ENCODE measurements around the gene STARD7. TPM values are rescaled to one million over a fixed set of nuclear protein-coding genes. Genes with fewer than 3 reads are reported as not detected.

STARD7 gene
- total and polyA plus RNA-seq, 10 of the 15 experiments (the other 5 are each of a cell fraction or from before 2014, with no cell fraction given), result 85.4 to 237 (median 153) TPM

DNA sequence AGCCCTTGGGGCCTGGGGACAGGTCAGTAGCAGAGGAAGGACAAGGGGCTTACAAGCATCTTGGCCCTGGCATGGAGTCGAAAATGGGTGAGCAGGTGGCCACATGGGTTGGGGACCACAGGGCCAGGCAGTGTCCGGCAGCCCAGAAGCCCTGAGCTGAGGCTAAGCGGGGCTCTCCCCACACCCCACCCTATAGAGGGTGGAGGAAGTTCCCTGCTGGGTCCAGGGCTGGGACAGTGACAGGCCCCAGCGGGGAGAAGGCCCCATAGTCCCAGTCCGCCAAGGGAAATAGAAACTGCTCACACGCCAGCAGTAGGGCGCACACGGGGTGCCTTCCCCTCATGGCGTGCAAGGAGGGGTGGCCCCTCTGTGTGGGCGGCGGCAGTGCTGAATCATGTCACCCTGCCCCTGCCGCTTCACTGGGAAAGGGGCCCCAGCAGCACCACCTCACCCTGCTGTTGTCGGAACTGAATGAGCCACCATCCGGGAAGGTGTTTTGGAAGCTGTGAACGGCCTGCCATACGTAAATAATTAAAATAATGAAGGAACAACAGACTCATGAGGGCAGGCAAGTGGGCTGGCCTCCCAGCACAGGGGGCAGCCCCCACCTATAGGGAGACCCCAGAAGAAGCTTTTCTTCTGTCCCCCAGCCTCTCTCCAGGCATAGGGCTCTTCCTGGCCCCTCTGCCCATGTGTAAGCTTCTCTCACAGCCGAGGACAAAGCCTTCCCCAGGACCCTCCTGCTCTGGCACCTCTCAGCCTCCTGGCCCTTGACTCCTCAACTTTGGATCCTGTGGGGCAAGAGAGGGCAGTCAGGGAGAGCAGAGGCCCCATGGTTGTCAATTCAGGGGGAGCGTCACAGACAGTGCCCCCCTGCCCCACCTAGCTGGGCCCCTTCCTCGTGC lies 50.7 kb downstream of the STARD7 start (continued):
- TF ChIP-seq SMARCA5 (IDR thresholded peaks at IDR 0.05), result 0 out of 2 replicates have a peak, but pooled peaks have one; percentile 40
- TF ChIP-seq POU2F2 (IDR thresholded peaks at IDR 0.05; ENCODE audit: borderline replicate concordance, low read depth, low read length), result peak; percentile 87
- TF ChIP-seq, protein P1, sequence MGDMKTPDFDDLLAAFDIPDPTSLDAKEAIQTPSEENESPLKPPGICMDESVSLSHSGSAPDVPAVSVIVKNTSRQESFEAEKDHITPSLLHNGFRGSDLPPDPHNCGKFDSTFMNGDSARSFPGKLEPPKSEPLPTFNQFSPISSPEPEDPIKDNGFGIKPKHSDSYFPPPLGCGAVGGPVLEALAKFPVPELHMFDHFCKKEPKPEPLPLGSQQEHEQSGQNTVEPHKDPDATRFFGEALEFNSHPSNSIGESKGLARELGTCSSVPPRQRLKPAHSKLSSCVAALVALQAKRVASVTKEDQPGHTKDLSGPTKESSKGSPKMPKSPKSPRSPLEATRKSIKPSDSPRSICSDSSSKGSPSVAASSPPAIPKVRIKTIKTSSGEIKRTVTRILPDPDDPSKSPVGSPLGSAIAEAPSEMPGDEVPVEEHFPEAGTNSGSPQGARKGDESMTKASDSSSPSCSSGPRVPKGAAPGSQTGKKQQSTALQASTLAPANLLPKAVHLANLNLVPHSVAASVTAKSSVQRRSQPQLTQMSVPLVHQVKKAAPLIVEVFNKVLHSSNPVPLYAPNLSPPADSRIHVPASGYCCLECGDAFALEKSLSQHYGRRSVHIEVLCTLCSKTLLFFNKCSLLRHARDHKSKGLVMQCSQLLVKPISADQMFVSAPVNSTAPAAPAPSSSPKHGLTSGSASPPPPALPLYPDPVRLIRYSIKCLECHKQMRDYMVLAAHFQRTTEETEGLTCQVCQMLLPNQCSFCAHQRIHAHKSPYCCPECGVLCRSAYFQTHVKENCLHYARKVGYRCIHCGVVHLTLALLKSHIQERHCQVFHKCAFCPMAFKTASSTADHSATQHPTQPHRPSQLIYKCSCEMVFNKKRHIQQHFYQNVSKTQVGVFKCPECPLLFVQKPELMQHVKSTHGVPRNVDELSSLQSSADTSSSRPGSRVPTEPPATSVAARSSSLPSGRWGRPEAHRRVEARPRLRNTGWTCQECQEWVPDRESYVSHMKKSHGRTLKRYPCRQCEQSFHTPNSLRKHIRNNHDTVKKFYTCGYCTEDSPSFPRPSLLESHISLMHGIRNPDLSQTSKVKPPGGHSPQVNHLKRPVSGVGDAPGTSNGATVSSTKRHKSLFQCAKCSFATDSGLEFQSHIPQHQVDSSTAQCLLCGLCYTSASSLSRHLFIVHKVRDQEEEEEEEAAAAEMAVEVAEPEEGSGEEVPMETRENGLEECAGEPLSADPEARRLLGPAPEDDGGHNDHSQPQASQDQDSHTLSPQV (IDR thresholded peaks at IDR 0.05), result peak; percentile 71; the same call in 1 of the 2 replicates
- TF ChIP-seq EED (IDR thresholded peaks at IDR 0.05; ENCODE audit: low read depth), result peak; percentile 98
- TF ChIP-seq, protein P2, sequence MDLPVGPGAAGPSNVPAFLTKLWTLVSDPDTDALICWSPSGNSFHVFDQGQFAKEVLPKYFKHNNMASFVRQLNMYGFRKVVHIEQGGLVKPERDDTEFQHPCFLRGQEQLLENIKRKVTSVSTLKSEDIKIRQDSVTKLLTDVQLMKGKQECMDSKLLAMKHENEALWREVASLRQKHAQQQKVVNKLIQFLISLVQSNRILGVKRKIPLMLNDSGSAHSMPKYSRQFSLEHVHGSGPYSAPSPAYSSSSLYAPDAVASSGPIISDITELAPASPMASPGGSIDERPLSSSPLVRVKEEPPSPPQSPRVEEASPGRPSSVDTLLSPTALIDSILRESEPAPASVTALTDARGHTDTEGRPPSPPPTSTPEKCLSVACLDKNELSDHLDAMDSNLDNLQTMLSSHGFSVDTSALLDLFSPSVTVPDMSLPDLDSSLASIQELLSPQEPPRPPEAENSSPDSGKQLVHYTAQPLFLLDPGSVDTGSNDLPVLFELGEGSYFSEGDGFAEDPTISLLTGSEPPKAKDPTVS (IDR thresholded peaks at IDR 0.05; ENCODE audit: low read depth, low read length), result peak; percentile 36; the same call in 1 of the 2 replicates
- peak; percentile 34; the same call in 1 of the 2 replicates for TF ChIP-seq SMC3 (IDR thresholded peaks at IDR 0.05; ENCODE audit: borderline replicate concordance, low read length)
- peak; percentile 96 for TF ChIP-seq TCF12 (IDR thresholded peaks at IDR 0.05; ENCODE audit: low read depth, low read length)
- TF ChIP-seq SP1 (IDR thresholded peaks at IDR 0.05; ENCODE audit: low read depth, low read length), result peak; percentile 91
- TF ChIP-seq, protein P3, sequence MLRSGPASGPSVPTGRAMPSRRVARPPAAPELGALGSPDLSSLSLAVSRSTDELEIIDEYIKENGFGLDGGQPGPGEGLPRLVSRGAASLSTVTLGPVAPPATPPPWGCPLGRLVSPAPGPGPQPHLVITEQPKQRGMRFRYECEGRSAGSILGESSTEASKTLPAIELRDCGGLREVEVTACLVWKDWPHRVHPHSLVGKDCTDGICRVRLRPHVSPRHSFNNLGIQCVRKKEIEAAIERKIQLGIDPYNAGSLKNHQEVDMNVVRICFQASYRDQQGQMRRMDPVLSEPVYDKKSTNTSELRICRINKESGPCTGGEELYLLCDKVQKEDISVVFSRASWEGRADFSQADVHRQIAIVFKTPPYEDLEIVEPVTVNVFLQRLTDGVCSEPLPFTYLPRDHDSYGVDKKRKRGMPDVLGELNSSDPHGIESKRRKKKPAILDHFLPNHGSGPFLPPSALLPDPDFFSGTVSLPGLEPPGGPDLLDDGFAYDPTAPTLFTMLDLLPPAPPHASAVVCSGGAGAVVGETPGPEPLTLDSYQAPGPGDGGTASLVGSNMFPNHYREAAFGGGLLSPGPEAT (IDR thresholded peaks at IDR 0.05; ENCODE audit: low read depth), result peak; percentile 84
- TF ChIP-seq ZBED1 (IDR thresholded peaks at IDR 0.05; ENCODE audit: borderline replicate concordance), result peak; percentile 96; the same call in 1 of the 2 replicates
- peak; percentile 76 for TF ChIP-seq CBFB (IDR thresholded peaks at IDR 0.05; ENCODE audit: low read depth)
- TF ChIP-seq, protein P4, sequence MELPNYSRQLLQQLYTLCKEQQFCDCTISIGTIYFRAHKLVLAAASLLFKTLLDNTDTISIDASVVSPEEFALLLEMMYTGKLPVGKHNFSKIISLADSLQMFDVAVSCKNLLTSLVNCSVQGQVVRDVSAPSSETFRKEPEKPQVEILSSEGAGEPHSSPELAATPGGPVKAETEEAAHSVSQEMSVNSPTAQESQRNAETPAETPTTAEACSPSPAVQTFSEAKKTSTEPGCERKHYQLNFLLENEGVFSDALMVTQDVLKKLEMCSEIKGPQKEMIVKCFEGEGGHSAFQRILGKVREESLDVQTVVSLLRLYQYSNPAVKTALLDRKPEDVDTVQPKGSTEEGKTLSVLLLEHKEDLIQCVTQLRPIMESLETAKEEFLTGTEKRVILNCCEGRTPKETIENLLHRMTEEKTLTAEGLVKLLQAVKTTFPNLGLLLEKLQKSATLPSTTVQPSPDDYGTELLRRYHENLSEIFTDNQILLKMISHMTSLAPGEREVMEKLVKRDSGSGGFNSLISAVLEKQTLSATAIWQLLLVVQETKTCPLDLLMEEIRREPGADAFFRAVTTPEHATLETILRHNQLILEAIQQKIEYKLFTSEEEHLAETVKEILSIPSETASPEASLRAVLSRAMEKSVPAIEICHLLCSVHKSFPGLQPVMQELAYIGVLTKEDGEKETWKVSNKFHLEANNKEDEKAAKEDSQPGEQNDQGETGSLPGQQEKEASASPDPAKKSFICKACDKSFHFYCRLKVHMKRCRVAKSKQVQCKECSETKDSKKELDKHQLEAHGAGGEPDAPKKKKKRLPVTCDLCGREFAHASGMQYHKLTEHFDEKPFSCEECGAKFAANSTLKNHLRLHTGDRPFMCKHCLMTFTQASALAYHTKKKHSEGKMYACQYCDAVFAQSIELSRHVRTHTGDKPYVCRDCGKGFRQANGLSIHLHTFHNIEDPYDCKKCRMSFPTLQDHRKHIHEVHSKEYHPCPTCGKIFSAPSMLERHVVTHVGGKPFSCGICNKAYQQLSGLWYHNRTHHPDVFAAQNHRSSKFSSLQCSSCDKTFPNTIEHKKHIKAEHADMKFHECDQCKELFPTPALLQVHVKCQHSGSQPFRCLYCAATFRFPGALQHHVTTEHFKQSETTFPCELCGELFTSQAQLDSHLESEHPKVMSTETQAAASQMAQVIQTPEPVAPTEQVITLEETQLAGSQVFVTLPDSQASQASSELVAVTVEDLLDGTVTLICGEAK (IDR thresholded peaks at IDR 0.05; ENCODE audit: borderline replicate concordance), result peak; percentile 29; the same call in 1 of the 2 replicates
- TF ChIP-seq DPF2 (IDR thresholded peaks at IDR 0.05), result peak; percentile 88
- 0 out of 2 replicates have a peak, but pooled peaks have one; percentile 47 for TF ChIP-seq ZSCAN29 (IDR thresholded peaks at IDR 0.05)
- peak; percentile 44 for TF ChIP-seq FOXK2 (IDR thresholded peaks at IDR 0.05)
- TF ChIP-seq, protein P5, sequence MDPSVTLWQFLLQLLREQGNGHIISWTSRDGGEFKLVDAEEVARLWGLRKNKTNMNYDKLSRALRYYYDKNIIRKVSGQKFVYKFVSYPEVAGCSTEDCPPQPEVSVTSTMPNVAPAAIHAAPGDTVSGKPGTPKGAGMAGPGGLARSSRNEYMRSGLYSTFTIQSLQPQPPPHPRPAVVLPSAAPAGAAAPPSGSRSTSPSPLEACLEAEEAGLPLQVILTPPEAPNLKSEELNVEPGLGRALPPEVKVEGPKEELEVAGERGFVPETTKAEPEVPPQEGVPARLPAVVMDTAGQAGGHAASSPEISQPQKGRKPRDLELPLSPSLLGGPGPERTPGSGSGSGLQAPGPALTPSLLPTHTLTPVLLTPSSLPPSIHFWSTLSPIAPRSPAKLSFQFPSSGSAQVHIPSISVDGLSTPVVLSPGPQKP (IDR thresholded peaks at IDR 0.05; ENCODE audit: low read depth, low read length), result peak; percentile 62; the same call in 1 of the 2 replicates

Data from GM12878 (cell line).